Activated T-cell treated with anti-CD3 and anti-CD28 coated beads for 4 hours (primary cell): ENCODE measurements around the gene HHIPL1.

Source experiments
- DNase-seq: peaks from one replicate; pipeline ENCODE4 v3.0.0-alpha.2; 2020

The HHIPL1 gene

DNA sequence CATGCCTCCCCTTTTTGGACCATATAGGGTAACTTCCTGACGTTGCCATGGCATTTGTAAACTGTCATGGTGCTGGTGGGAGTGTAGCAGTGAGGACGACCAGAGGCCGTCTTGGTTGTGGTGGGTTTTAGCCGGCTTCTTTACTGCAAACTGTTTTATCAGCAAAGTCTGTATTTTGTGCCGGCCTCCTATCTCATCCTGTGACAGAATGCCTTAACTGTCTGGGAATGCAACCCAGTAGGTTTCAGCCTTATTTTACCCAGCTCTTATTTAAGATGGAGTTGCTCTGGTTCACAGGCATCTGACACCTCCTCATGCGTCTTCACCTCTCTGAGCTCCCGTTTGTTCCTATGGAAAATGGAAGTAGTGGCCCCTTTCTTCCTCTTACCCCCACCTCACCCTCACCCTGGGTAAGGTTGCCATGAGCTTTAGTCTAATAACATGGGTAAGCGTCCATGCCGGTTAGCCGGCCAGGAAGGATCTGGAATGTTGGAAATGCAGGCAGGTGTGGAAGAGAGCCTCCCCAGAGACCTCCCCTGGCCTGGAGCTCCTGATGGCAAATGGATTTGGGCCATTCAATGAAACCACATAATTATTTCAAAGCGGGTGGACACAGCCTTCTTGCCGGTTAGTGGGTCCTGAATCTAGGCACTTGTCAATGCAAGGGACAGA lies 18.6 kb downstream of the HHIPL1 start:
- no peak for DNase-seq

GRCh38 chr14:99664058-99664936 lies 19.4 kb downstream of the HHIPL1 start:
- no peak for DNase-seq

- DNase-seq: no peak
These were observed 20.0 kb downstream of the HHIPL1 start for GRCh38 chr14:99664937-99665273.

DNA sequence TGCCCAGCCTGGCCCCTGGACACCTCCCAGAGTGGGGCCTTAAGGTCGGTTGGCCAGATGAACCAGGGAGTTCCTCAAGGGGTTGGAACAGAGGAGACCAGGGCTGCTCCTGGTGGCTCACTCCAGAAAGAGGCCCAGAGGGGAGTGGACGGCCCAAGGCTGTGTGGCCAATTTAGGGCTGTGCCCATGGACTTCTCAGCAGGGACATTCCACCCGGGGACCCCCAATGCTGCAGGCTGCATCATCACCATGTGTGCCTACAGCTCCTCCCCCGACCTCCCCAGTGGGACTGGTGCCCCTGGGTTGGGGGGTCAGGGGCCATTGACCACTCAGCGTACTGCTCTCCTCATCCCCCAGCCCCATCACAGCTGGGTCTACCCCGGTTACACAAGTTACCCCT lies 21.6 kb downstream of the HHIPL1 start:
- DNase-seq: no peak

DNA sequence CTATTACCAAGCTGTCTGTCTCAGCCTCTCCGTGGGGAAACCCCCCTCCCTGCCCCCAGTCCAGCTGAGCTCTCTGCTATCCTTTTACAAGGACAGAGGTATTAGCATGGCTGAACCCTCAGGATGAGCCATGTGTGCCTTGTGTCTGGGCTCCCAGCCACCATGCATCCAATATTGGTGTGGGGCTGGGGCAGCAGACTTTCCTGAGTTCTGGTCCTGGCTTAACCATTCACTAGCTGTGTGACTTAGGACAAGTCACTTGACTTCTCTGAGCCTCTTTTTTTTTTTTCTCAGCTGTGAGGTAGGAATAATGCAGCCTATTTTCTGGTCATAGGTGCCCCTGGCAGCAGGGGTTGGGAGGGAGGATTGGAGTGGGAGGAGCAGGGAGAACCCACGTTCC lies 22.1 kb downstream of the HHIPL1 start:
- no peak for DNase-seq

DNA sequence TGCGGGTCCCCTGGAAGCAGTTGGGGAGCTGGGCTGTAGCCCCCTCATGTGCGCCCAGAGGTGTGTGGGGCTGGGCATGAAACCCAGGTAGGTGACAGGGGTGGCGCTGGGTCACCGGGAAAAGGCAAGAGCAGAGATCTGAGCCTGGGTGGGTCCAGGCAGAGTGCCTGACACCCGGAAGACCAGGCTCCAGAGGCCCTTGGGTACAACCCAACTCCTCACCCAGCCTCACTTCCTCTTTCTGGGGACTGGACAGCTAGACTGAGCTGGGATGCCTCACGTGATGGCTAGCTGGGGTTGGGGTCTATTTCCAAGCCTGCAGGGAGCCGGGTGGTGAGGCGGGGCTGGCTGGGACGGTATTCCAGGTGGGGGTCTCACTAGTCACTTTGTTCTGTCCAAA lies 22.9 kb downstream of the HHIPL1 start:
- DNase-seq: no peak

DNA sequence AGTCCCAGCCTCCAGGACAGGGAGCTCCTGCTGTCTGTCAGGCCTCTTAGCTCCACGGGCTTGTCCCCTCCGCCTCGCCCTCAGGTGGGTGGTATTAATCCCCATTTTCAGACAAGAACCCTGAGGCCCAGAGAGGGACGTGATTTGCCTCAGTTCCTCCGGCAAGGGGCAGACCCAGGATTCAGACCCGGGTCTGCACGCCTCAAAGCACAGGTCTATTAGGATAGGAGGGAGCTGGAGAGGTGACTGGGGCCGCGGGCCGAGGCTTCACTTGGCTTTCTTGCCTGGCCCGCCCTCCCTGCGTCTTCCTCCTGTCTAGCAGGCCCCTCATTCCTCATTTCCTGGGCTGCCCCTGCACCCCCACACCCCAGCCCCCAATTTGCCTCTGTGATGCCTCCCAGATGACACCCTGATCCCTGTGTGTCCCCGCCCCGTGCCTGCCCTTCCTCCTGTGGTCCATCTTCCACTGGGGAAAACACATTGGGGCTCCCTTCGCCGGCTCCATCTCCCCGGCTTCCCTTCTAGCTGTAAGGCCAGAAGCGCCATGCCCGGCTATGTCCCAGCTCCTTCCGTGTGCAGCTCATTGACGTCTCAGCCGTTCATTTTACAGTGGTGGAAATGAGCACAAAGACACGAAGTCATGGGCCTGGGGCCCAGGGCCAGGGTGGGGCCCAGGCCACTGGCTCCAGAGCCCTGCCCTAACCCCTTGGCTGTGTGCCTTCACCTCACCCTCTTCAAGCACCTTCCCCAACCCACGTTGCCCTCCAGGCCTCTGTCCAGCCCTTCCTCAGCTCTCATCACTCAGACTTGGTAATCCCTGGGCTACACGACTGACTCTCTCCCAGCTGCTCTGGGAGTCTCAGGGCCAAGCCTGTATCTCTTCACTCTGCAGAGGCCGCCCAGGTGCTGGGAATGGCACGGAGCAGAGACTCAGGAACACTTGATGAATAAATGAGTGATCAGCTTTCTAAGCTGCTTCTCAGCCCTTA lies 23.7 kb downstream of the HHIPL1 start:
- no peak for DNase-seq

DNA sequence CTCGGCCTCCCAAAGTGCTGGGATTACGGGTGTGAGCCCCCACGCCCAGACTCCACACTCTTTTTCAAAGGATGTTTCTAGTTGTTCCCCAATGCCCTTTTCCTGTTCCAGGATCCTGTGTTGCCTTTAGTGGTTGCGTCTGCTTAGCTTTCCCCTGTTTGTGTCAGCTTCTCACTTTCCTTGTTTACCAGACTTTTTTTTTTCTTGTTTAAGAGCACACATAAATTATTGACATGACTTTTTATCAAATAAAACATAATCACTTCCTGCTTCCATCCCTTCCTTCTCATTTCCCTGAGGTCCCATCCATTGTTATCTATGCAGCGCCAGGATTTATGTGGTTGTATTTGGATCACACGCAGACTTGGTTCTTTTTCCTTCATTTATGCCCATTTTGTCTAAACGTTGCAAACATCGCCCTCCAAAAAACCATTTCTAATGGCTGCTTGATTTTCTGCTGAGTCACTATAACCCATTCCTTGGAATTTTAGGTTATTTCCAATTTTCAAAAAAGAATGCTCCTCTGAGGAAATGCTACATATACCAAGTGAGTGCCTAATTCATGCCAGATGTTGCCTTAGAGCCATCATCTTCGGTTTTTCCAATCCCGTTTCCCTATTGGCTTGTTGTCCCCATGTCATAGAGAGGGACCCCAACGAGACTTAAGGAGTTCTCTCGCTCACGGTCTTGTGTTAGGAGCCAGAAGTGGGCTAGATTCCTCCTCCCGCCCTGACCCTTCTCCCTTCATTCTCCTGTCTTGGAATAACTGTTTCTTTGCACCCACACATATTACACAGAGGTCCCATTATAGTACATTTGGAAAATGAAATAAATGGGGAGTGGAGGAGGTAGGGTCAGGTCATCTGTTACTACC lies 25.7 kb downstream of the HHIPL1 start:
- DNase-seq: no peak

DNA sequence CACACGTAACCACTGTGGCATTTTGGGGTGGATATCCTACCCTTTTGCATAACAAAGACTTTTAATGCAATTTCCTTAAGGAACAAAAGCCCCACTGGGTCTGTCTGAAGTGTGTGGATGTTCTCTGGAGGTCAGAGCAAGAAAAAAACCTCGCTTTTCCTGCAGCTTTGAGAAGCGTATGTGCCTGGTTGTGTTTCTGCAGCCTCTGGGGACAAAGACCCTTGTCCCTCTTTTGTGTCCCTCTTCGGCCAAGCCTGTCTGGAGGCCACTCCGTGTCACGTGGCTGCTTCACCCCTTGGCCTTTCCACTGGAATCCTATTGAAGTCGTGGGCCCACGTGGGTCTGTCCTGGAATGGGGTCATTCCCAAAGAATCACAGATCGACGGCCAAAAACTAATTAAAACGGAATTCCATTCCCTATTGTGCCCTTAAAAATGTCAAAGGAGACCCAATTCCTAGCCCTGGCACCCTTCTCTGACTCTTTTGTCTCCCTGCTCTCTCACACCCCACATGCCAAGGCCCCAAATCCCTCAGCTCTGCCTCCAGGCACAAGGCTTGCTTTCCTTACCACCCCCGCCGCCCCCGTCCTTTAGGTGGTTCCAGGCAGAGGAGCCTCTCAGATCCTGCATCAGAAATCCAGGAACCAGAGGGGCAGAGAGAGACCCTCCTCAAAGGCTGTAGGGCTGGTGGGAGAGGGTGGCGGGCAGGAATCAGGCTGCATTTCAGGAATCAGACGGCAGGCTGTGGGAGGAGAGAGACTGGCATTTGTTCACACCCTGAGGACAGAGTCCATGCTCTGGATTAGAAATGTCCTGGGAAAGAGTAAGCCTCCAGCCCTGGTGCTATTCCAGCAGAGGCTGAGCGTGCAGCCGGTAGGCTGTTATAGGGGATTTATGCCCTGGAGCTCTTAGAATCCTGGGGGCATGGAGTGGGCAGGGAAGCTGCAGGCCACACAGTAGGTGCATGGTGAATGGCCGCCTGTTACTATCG lies 26.6 kb downstream of the HHIPL1 start:
- no peak for DNase-seq

DNA sequence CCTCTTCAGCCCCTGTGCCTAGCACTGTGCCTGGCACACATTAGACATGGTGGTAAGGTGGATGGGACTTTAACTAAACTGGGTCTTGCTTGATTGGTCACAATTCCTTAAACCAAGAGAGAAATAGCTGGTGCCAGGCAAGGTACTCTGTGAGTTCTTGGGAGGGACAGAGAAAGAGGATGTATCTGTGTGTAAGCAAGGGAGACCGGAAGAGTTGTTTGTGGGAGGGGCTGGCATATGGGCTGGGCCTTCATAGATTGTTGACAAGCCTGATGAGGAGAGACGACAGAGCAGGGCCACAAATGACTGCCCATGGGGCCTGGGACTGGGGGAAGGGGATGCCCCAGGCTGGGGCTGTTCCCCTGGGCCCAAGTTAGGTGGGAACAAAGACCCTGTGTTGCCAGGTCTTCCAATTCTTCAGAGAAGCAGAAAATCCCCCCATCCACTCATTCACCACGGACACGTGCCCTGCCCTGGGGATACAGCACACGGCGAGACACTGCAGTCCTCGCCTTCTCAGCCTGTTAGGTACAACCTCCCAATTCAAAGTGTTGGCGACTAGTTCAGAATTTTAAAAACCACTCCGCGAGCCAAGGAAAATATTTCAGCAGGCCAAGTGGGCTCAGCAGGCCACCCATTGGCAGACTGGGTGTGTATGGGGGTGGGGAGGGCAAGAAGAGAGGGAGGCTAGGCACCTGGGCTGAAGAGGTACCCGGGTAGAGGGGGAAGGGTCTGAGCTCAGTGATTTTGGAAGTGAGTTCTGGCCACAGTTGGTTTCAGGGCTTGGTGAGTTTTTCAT lies 27.8 kb downstream of the HHIPL1 start:
- no peak for DNase-seq

- no peak for DNase-seq
These were observed 28.6 kb downstream of the HHIPL1 start for GRCh38 chr14:99673305-99674063.

DNA sequence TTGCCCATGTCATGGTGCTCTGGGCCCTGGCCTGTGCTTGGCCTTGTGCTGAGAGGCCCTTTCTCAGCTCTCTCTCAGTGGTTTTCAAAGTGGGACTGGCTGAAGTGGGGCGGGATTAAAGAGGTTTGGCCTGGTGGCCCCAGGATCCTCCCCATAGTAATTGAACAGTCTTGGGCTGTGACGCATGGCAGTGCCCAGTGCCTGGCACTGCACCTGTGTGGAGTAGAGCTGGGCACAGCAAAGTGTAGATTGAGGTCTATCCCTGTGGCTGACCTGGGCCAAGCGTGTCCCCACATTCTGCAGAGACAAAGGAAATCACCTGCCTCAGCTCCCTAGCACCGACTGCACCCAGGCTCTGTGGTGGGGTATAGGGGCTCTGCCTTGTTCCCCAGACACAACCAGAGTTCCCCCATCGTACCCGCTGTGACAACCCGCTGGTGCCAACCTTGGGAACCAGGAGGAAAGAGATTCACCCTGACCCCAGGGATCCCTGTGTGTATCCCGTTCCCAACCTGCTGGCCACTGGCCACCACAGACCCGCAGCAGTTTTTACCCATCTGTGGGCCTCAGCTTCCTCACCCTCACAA lies 29.2 kb downstream of the HHIPL1 start:
- no peak for DNase-seq

GRCh38 chr14:99674776-99675381 lies 29.9 kb downstream of the HHIPL1 start:
- no peak for DNase-seq

GRCh38 chr14:99675382-99675835 lies 30.5 kb downstream of the HHIPL1 start:
- no peak for DNase-seq

DNA sequence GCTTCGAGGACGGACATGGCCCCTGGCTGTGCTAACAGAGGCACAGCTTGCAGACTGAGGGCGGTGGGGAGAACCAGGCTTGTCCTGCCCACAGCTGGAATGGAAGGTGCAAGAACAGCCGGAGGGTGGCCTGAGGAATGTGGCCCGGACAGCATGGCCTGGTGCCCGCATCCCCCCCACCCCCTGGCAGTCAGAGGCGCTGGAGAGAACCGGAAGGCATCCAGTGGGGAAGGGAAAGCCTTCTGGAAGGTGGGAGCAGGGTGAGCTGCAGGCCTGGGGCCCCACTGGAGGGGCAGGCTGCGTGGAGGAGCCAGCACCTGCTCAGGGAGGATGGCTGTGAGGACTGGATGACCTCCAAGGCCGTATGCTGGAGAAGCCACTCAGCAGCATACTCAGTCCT lies 31.0 kb downstream of the HHIPL1 start:
- no peak for DNase-seq

- DNase-seq: no peak
These were observed 31.7 kb downstream of the HHIPL1 start for GRCh38 chr14:99676657-99677056.

DNA sequence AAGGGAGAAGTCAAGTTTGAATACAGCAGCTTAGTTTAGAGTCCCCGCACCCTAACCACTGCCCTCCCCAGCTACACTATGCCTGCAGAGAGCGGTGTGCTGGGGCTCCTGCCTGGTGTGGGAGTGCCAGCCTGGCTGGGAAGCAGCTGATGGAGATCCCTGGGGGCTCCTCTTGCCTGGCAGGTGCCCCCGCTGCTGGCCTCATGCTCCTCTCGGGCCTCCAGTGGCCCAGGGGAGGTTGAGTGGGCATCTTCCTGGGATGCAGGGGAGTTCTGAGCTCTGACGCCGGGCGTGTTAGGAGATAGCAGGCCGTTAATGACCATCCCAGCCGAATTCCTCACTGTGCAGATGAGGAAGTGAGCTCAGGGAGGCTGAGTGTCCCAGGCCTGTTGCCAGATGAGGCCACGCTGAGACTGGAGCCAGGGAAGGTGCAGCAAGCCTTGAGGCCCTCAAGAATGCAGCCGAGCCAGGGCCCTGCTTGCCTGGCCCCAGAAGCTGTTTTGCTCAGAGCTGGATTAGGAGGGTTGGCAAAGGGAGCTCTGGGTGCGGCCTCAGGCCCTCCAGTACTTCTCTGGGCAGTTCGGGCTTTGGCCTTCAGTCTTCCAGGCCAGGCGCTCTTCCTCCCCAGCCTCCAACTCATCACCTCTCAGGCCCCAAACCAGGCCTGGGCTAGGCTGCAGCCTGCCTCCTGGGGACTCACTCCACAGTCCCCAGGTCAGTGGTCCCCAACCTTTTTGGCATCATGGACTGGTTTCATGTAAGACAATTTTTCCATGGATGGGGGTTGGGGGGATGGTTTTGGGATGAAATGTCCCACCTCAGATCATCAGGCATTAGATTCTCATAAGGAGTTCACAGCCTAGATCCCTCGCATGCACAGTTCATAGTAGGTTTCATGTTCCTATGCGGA lies 32.6 kb downstream of the HHIPL1 start:
- DNase-seq: no peak
